Measurements from ENCODE around the gene HSPB2. TPM values are rescaled to one million over a fixed set of nuclear protein-coding genes. Genes with fewer than 3 reads are reported as not detected.

Gene HSPB2
- total RNA-seq, 1 donor: 2.2 TPM

DNA sequence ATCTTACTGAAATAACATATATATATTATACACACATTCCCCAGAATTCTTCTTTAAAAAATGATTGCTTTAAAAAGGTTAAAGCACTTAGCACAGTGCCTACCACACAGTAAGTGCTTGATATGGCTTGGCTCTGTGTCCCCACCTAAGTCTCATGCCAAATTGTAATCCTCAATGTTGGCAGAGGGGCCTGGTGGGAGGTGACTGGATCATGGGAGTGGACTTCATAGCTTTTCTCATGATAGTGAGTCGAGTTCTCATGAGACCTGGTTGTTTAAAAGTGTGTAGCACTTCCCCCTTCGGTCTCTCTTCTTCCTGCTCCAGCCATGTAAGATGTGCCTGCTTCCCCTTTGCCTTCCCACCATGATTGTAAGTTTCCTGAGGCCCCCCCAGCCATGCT, 7.1 kb upstream of the HSPB2 start:
- H2AFZ ChIP-seq (ENCODE audit: low read length): no peak overlapping the region
- peak; percentile 3 for DNase-seq (ENCODE audit: insufficient read length, low spot score, missing footprints)
- H3K27me3 ChIP-seq (ENCODE audit: insufficient read depth, low read length): no peaks in the 10 kb centered on the region
- peaks cover 6% of the 10 kb centered on the region for H3K36me3 ChIP-seq (ENCODE audit: insufficient read depth, low read length)
- peaks cover 7% of the 10 kb centered on the region for H3K4me1 ChIP-seq (ENCODE audit: insufficient read depth, low read length)
- no peak for TF ChIP-seq CTCF (IDR thresholded peaks at IDR 0.05; ENCODE audit: extremely low read depth, low read depth, low read length)
- H3K9me3 ChIP-seq (ENCODE audit: low read depth, low read length): no peaks in the 10 kb centered on the region
- H3K4me2 ChIP-seq (ENCODE audit: insufficient read depth, low read length): no peak overlapping the region
- no peaks in the 10 kb centered on the region for H3K79me2 ChIP-seq (ENCODE audit: insufficient read depth, low read length)
- peak overlapping the region; percentile 4 for H3K27ac ChIP-seq (ENCODE audit: low read depth, low read length)
- no peaks in the 10 kb centered on the region for H4K20me1 ChIP-seq (ENCODE audit: insufficient read depth, low read length)
- H3K4me3 ChIP-seq (ENCODE audit: insufficient read depth, low read length): no peak overlapping the region

DNA sequence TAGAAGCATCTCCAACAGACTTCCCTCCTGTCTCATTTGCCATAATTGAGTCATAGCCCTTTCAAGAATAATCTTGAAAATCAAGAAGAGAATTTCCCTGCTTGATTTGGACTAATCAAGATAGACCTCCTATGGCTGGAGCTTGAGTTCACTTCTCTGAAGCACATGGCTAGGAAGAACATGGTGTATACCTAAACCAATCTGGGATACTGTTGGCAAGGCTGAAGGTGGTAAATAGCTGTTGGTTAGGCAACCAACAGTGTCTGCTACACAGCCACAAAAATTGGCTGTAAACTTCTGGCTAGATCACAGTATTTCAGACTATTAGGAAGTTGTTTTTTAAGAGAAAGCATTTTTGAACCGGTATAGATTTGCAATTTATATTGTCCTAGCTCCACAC, 5.9 kb upstream of the HSPB2 start:
- Histone ChIP-seq H3K27ac (ENCODE audit: low read depth, low read length) (no peak overlapping the region), H2AFZ (ENCODE audit: low read length) (no peak overlapping the region), H3K27me3 (ENCODE audit: insufficient read depth, low read length) (no peaks in the 10 kb centered on the region), H3K9me3 (ENCODE audit: low read depth, low read length) (no peaks in the 10 kb centered on the region), H3K36me3 (ENCODE audit: insufficient read depth, low read length) (peaks cover 6% of the 10 kb centered on the region), H4K20me1 (ENCODE audit: insufficient read depth, low read length) (no peaks in the 10 kb centered on the region), H3K4me1 (ENCODE audit: insufficient read depth, low read length) (peaks cover 19% of the 10 kb centered on the region), H3K79me2 (ENCODE audit: insufficient read depth, low read length) (no peaks in the 10 kb centered on the region), H3K4me2 (ENCODE audit: insufficient read depth, low read length) (no peak overlapping the region), H3K4me3 (ENCODE audit: insufficient read depth, low read length) (no peak overlapping the region)
- no peak for TF ChIP-seq CTCF (IDR thresholded peaks at IDR 0.05; ENCODE audit: extremely low read depth, low read depth, low read length)
- no peak for DNase-seq (ENCODE audit: insufficient read length, low spot score, missing footprints)

DNA sequence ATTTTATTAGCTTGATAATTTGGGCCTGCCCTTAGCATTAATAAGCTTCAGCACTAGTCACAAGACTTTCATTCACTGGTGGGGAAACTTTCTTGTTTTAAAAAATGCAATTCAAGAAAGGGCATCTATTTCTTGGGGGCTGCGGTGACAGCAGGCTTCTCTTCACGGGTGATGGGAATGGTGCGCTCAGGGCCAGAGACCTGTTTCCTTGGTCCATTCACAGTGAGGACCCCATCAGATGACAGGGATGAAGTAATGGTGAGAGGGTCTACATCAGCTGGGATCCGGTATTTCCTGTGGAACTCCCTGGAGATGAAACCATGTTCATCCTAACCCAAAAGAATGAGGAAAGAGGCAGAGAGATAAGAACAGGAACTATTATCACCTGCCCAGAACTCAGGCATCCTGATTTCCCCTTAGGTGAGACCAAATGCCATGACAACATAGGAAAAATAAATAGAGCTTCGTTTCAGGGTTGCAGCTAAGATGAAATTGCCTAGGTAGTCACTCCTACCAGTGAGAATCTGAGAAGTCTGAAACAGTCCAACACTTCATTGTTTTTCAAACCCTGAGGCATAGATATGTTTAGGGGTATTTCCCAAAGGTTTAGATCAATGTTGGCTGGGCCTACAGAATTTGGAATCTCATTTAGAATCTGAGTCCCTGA, 3.8 kb upstream of the HSPB2 start:
- DNase-seq (ENCODE audit: insufficient read length, low spot score, missing footprints): no peak
- Histone ChIP-seq H3K4me1 (ENCODE audit: insufficient read depth, low read length) (peaks cover 38% of the 10 kb centered on the region), H2AFZ (ENCODE audit: low read length) (no peak overlapping the region), H3K4me2 (ENCODE audit: insufficient read depth, low read length) (no peak overlapping the region), H3K36me3 (ENCODE audit: insufficient read depth, low read length) (peaks cover 6% of the 10 kb centered on the region), H3K27me3 (ENCODE audit: insufficient read depth, low read length) (no peaks in the 10 kb centered on the region), H3K4me3 (ENCODE audit: insufficient read depth, low read length) (no peak overlapping the region), H3K9me3 (ENCODE audit: low read depth, low read length) (no peaks in the 10 kb centered on the region), H4K20me1 (ENCODE audit: insufficient read depth, low read length) (no peaks in the 10 kb centered on the region), H3K79me2 (ENCODE audit: insufficient read depth, low read length) (peaks cover 7% of the 10 kb centered on the region), H3K27ac (ENCODE audit: low read depth, low read length) (no peak overlapping the region)
- no peak for TF ChIP-seq CTCF (IDR thresholded peaks at IDR 0.05; ENCODE audit: extremely low read depth, low read depth, low read length)

DNA sequence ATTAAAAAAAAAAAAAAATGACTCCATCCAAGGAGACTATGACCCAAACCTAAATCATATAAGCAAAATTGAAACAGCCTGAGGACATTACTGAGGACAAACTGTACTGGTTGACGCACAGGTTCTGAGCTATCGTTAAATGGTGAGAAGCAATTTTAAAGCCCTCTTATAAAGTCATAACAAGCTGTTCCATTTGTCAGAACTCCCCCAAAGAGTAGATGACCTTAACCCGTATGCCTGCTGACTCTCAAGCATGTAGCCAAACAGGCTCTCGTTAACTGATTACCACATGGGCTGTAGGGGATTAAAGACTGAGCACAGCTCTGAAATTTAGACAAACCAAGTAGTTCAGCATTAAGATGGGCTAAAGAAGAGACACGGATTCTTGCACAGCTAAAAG, 3.2 kb upstream of the HSPB2 start:
- Histone ChIP-seq H3K4me1 (ENCODE audit: insufficient read depth, low read length) (peaks cover 45% of the 10 kb centered on the region), H3K4me2 (ENCODE audit: insufficient read depth, low read length) (peak overlapping the region; percentile 88), H3K4me3 (ENCODE audit: insufficient read depth, low read length) (peak overlapping the region; percentile 68), H2AFZ (ENCODE audit: low read length) (no peak overlapping the region), H3K27ac (ENCODE audit: low read depth, low read length) (no peak overlapping the region), H3K27me3 (ENCODE audit: insufficient read depth, low read length) (no peaks in the 10 kb centered on the region), H3K79me2 (ENCODE audit: insufficient read depth, low read length) (peaks cover 12% of the 10 kb centered on the region), H4K20me1 (ENCODE audit: insufficient read depth, low read length) (no peaks in the 10 kb centered on the region), H3K36me3 (ENCODE audit: insufficient read depth, low read length) (peaks cover 6% of the 10 kb centered on the region), H3K9me3 (ENCODE audit: low read depth, low read length) (no peaks in the 10 kb centered on the region)
- TF ChIP-seq CTCF (IDR thresholded peaks at IDR 0.05; ENCODE audit: extremely low read depth, low read depth, low read length): no peak
- no peak for DNase-seq (ENCODE audit: insufficient read length, low spot score, missing footprints)
